ENCODE data around the gene PAK1. TPM values are rescaled to one million over a fixed set of nuclear protein-coding genes. Genes with fewer than 3 reads are reported as not detected.

Gene PAK1
- total RNA-seq, 1 donor from 2014 or later, result 8.8 TPM

- no peak for ATAC-seq
- DNase-seq (ENCODE audit: low spot score), result no peak
Observed at GRCh38 chr11:77438487-77438886, 35.4 kb downstream of the PAK1 start.

- ATAC-seq (no peak), DNase-seq (ENCODE audit: low spot score) (no peak)
Observed at GRCh38 chr11:77436969-77437368, 36.9 kb downstream of the PAK1 start.

- no peak for DNase-seq (ENCODE audit: low spot score)
Observed at GRCh38 chr11:77436506-77436905, 37.4 kb downstream of the PAK1 start.

GRCh38 chr11:77435972-77436371, 37.9 kb downstream of the PAK1 start:
- ATAC-seq (no peak), DNase-seq (ENCODE audit: low spot score) (no peak)

More at GRCh38 chr11:77436506-77436905, 37.4 kb downstream of the PAK1 start:
- ATAC-seq, result no peak

DNA sequence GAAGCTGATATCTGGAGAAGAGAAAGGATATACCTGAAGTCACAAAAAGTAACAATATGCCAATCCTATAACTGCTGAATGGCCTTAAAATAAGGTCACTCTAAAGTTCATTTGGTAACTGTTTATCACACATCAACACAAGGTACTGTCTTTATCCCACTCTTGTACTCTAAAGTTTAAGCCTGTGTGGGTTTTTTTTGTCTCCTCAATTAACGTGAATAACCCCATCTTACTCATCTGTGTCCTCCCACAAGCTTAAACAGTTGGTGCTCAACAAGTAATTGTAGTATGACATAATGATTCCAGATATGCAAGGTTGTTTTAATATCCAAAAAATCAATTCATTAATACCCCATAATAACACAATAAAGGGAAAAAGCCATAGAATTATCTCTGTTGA, 42.1 kb downstream of the PAK1 start:
- DNase-seq (ENCODE audit: low spot score), result no peak
- no peak for ATAC-seq

- ATAC-seq, result no peak
- DNase-seq (ENCODE audit: low spot score), result no peak
Observed at GRCh38 chr11:77428598-77428997, 45.3 kb downstream of the PAK1 start.

DNA sequence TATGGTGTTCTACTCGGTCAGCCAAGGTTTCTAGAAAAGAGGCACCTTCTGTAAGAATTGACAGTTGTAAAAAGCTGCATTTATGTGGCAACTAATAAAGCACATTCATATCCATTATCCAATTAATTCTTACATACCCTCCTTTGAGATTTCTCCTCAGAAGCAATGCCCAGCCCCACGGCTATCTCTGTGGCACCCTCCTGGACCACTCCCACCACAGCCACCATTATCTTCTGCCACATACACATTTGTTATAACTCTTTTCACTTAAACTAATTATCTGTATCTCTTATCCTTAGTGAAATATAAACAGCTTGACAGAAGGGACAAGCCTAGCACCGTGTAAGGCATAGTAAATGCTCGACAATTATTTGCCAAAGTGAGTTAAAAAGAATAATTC, 48.5 kb downstream of the PAK1 start:
- ATAC-seq, result no peak
- DNase-seq (ENCODE audit: low spot score), result no peak

- DNase-seq (ENCODE audit: low spot score) (no peak), ATAC-seq (no peak)
Observed at GRCh38 chr11:77424644-77425043, 49.2 kb downstream of the PAK1 start.

DNA sequence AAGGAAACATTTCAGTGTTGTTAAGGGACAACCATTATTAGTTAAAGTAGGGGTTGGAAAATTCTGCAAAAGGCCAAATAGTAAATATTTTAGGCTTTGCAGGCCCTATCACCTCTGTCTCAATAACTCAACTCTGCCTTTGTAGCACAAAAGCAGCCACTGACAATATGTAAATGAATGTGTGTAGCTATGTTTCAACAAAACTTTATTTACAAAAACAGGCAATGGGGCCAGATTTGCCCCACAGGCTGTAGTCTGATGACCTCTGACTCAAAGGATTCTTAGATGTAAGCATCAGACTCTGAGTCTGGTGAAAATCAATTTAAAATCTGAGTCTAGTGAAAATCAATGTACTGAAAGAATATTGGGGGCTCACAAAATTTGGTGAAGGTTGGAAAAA, 50.3 kb downstream of the PAK1 start:
- DNase-seq (ENCODE audit: low spot score) (no peak), ATAC-seq (no peak)

- peak; percentile 86 for ATAC-seq
- DNase-seq (ENCODE audit: low spot score), result no peak
Observed at GRCh38 chr11:77422687-77423086, 51.2 kb downstream of the PAK1 start.

DNA sequence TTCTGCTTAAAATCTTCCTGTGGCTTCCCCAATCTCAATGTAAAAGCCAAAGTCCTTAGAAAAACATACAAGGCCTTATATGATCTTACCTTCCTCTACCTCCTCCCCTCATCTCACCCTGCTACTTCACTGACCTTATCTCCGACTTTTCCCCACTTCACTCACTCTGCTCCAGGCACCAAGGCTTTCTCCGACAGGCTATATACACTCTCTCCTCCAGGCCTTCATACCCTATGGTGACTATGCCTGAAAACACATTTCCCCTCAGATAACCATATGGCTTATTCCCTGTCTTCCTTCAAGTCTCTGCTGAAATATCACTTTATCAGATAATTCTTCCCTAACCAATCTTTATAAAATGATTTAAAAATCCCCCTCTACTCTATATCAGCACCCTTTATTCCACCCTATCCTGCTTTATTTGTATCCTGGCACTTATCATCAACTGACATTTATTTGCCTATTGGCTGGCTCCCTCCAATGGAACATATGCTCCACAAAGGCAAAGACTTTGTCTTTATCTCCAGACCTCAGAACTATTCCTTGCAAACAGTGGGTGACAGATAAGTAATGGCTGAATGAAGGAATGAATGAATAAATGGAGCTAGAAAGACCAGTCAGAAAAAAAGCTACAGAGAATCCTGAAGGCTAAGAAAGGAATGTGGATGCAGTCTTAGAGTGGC, 52.7 kb downstream of the PAK1 start:
- DNase-seq (ENCODE audit: low spot score), result no peak
- ATAC-seq, result no peak

DNA sequence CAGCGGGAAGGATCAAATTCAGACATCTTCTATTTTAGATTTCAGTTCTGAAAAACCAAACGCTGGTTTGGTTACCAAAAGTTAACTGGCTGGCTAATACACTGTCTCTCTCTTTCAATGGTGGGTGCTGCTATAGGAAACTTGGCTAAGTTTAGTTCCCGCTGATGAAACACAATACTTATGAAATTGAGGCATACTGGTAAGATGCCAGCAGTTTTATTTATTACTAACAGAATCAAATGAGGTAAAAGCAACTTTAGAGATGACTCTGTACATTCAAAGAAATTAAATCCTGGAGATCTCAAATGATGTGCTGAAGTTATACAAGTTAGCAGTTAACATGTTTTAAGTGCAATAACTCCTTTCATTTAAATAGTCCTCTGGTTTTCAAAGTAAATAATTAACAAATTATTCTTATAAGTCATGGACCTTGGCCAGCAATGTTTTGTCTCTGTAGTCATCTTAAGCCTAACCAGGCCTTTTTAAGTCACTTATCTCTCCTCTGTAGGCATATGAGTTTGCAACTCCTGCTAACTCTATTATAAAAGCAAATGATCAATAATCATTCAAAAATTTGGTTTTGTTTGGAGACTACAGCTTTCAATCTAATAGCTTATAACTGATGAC, 54.8 kb downstream of the PAK1 start:
- ATAC-seq (no peak), DNase-seq (ENCODE audit: low spot score) (no peak)

DNA sequence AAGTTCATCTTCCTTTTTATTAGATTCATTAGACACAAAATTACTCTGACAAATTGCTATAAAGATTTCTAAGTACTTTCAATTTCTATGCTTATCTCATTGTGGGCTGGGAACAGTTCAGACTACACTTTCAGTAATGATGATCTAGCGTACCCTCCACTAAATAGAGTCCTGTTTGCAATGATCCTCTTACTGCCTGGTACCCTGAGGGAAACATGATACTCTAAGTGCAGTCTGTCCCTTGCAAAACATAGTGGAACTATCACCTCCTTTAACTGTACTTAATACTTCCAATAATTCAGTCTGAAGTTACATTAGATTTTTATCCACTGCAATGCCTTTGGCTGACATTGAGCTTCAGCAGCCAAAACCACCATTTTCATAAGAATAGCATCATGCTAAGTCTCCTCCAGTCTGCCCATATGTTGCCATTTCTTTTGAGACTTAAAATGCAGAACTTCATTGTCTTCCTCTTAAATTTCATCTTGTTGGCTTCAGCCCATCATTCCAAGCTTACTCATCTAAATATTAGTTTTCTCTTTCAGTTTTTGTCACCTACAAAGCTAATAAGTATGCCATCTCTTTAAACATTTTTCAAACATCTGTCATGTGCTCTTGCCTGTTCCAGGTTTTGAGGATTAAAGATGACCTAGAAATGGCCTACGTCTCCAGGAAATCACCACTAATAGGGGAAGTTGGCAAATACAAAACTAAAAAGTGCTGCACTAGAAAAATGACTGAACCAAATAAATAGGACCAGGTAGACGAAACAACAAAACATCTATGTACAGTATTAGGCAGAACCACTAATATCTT, 55.5 kb downstream of the PAK1 start:
- DNase-seq (ENCODE audit: low spot score) (no peak), ATAC-seq (no peak)

DNA sequence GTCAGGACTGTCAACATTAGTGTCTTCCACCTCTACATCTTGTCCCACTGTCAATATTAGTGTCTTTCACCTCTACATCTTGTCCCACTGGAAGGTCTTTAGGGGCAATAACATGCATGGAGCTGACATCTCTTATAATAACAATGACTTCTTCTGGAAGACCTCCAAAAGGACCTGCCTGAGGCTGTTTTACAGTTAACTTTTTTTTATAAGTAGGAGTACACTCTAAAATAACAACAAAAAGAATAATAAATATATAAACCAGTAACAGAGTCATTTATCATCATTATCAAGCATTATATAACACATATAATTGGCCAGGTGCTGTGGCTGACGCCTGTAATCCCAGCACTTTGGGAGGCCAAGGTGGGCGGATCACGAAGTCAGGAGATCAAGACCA, 57.5 kb downstream of the PAK1 start:
- DNase-seq (ENCODE audit: low spot score), result no peak
- ATAC-seq, result no peak

DNA sequence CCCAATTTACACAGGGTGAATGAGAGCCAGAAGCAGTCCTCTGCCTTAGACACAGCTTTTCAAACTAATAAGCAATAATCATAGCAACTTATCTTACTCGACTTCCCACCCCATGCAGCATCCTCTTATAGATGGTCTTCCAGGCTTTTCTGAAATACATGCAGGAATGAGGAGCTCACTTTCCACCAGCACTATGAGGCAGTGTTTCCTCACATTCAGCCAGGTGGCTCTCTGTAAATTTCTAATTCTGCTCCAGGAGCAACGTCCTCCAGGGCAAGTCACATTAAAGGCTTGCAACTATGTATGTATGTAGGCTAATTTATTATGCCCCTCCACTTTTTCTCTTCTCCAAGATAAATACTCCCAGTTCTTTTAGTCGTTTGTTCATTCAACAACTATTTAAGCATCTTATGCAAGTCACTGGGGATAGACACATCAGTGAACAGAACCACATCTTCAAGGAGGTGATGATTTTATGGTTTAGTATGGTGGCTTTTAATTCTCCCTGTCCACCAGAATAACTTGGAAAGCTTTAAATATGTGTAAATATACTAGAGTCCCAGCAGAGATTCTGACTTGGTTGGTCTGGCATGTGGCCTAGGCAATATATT, 59.9 kb downstream of the PAK1 start:
- DNase-seq (ENCODE audit: low spot score) (no peak), ATAC-seq (no peak)

GRCh38 chr11:77412814-77413213, 61.1 kb downstream of the PAK1 start:
- ATAC-seq (no peak), DNase-seq (ENCODE audit: low spot score) (no peak)

DNA sequence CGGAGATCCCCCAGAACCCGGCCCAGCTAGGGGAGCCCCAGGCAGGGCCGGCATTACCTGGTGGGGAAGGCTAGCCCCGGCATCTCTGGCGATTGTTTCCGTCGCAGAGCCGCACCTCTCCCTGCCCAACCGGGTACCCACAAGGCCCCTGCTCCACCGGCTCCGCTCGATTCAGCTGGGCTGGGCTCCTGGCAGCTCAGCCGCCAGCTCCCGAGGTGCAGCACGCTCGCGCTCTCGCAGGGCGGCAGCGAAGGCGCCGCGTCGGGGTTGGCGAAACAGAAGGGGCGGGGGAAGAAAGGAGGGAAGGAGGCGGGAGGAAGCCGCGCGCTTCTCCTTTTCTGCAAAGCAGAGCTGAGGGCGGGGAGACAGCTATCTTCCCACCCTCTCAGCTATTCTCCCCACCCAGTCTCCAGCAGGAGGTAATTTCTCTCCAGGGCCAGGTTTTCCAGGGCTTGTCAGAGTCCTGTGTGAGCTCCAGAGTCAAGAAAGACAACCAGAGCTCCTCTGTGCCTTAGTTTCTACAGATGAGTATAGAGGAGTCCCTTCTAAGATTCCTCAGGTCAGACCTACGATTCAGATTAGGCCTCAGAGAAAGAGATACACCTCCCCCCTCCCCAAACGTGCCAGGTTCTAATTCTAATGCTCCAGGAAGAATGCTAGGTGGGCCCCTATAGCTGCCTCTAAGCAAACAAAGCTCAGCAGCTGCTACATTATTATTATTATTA, 62.0 kb downstream of the PAK1 start:
- ATAC-seq (peak; percentile 74), DNase-seq (ENCODE audit: low spot score) (peak; percentile 63)

DNA sequence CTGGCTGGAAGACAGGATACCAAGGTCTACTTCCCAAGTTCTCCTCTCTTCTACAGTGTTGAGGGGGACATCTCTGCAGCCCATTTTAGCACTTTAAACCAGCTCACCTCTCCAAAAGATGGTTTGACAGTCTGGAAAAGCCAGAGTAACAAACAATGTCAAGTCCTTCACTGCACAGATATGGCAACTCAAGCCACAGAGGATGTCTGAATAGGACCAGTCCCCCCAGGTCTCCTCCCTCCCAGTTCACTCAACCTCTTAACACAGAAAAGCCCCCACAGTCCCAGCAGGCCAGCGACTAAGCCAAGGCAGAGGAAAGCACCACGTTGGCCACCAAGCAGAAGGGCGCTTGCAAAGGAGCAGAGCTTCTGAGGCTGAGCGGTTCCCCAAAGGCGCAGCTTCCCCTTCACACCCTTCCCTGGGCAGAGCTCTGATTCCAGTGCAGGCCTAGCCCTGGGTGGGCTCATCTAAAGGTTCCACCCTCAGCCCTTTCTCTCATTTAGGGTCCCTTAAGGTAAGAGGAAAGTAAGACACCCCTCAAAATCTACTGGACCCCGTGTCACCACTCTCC, 62.7 kb downstream of the PAK1 start:
- ATAC-seq (peak; percentile 38), DNase-seq (ENCODE audit: low spot score) (no peak)

- no peak for DNase-seq (ENCODE audit: low spot score)
- no peak for ATAC-seq
Observed at GRCh38 chr11:77410076-77410827, 63.6 kb downstream of the PAK1 start.

- DNase-seq (ENCODE audit: low spot score) (no peak), ATAC-seq (no peak)
Observed at GRCh38 chr11:77409046-77409445, 64.8 kb downstream of the PAK1 start.
